B cell (primary cell): ENCODE data around the gene JPT1. TPM values are rescaled to one million over a fixed set of nuclear protein-coding genes. Genes with fewer than 3 reads are reported as not detected.

Experiments
- ATAC-seq: fragments of 200-7000 bp; cut with Tn5 transposase; one replicate; pipeline ENCODE4 v1.10.0; 2021; ENCODE audit warnings: low read depth, mild to moderate bottlenecking, moderate number of reproducible peaks, moderate library complexity
- CTCF ChIA-PET: fragments of 350-600 bp; sonication (Branson Sonifier 250); formaldehyde crosslinking; loops from one replicate; lab custom pipeline; 2021; ENCODE audit warnings: antibody characterized with exemption, inconsistent platforms; lab: Charles Lee
- POLR2A ChIA-PET: fragments of 350-600 bp; sonication (Branson Sonifier 250); formaldehyde crosslinking; loops from one replicate; lab custom pipeline; 2021; ENCODE audit warnings: antibody characterized with exemption; lab: Charles Lee
- DNase-seq: peaks from one replicate; pipeline ENCODE4 v3.0.0; 2013
- H2AFZ ChIP-seq: 2 replicates; pipeline ENCODE4 v1.6.1; 2012; ENCODE audit warnings: mild to moderate bottlenecking, low read depth, low read length; ENCODE audit not compliant: insufficient read depth, poor library complexity, severe bottlenecking
- H3K27ac ChIP-seq, 2 donors: 1 replicate in 1 of 2; 2 replicates in 1 of 2; pipeline ENCODE4 v1.5.1; 2012 to 2013; ENCODE audit warnings: low read length in 2 of 2, mild to moderate bottlenecking in 2 of 2, moderate library complexity in 1 of 2
- H3K27me3 ChIP-seq, 4 experiments: fragments of 200-600 bp in 1 of 4; sonication (generic) in 1 of 4; replicated peaks in 1 of 4; 1 replicate in 2 of 4; 2 replicates in 2 of 4; pipeline versions ENCODE4 v1.6.1 to v1.7.0; 2013 to 2016; ENCODE audit warnings: low read length in 3 of 4, mild to moderate bottlenecking in 2 of 4, mixed read lengths in 1 of 4, moderate library complexity in 1 of 4; ENCODE audit not compliant: insufficient read depth in 4 of 4, control insufficient read depth in 3 of 4; ENCODE audit errors: control extremely low read depth in 1 of 4
- H3K36me3 ChIP-seq, 2 experiments: replicated peaks in 1 of 2; 1 replicate in 1 of 2; 2 replicates in 1 of 2; pipeline versions ENCODE4 v1.6.1 to v1.7.1; 2013; ENCODE audit warnings: low read length in 1 of 2; ENCODE audit not compliant: insufficient read depth in 2 of 2, control insufficient read depth in 1 of 2; ENCODE audit errors: control extremely low read depth in 1 of 2, extremely low read depth in 1 of 2
- H3K4me1 ChIP-seq, 2 donors: fragments of 200-600 bp in 1 of 2; sonication (generic) in 1 of 2; 1 replicate in 1 of 2; 2 replicates in 1 of 2; pipeline versions ENCODE4 v1.5.1 to v1.6.1; 2013 to 2017; ENCODE audit warnings: low read length in 2 of 2; ENCODE audit not compliant: control insufficient read depth in 2 of 2, insufficient read depth in 2 of 2
- H3K4me2 ChIP-seq: replicated peaks from 2 replicates; pipeline ENCODE3; 2012; ENCODE audit warnings: mild to moderate bottlenecking, low read depth, low read length; ENCODE audit not compliant: poor library complexity, severe bottlenecking
- H3K4me3 ChIP-seq, 5 experiments: fragments of 200-600 bp in 1 of 5; sonication (generic) in 1 of 5; 1 replicate in 3 of 5; 2 replicates in 2 of 5; pipeline versions ENCODE4 v1.5.1 to v1.7.0; 2011 to 2016; ENCODE audit warnings: low read length in 4 of 5, mild to moderate bottlenecking in 4 of 5, low read depth in 2 of 5, control low read depth in 1 of 5, moderate library complexity in 1 of 5; ENCODE audit not compliant: insufficient read depth in 1 of 5; ENCODE audit errors: control extremely low read depth in 1 of 5, extremely low read depth in 1 of 5
- H3K79me2 ChIP-seq: fragments of 200-600 bp; sonication (generic); one replicate; pipeline ENCODE4 v1.6.0; 2016; ENCODE audit warnings: low read length; ENCODE audit not compliant: control insufficient read depth, insufficient read depth
- H3K9ac ChIP-seq: fragments of 200-600 bp; sonication (generic); 2 replicates; pipeline ENCODE4 v1.6.1; 2017; ENCODE audit warnings: mild to moderate bottlenecking, low read length, moderate library complexity
- H3K9me3 ChIP-seq, 3 donors: one replicate each; pipeline versions ENCODE4 v1.6.1 to v1.7.1; 2013; ENCODE audit warnings: low read length in 2 of 3; ENCODE audit not compliant: control insufficient read depth in 2 of 3, insufficient read depth in 1 of 3; ENCODE audit errors: control extremely low read depth in 1 of 3
- H4K20me1 ChIP-seq: 2 replicates; pipeline ENCODE4 v1.6.0; 2012; ENCODE audit warnings: mild to moderate bottlenecking, low read length; ENCODE audit not compliant: insufficient read depth, control insufficient read depth, poor library complexity, severe bottlenecking
- H3K27ac Mint-ChIP-seq: one replicate; pipeline ENCODE4 v1.8.0; 2021; ENCODE audit warnings: mixed read lengths
- H3K27me3 Mint-ChIP-seq: one replicate; pipeline ENCODE4 v1.8.0; 2021; ENCODE audit warnings: mixed read lengths
- H3K4me1 Mint-ChIP-seq: one replicate; pipeline ENCODE4 v1.8.0; 2021; ENCODE audit warnings: mixed read lengths
- H3K4me3 Mint-ChIP-seq: one replicate; pipeline ENCODE4 v1.8.0; 2021; ENCODE audit warnings: mixed read lengths
- H3K9me3 Mint-ChIP-seq: one replicate; pipeline ENCODE4 v1.8.0; 2022; ENCODE audit warnings: mixed read lengths; ENCODE audit not compliant: insufficient read depth
- CTCF ChIP-seq: fragments of 200-600 bp; IDR thresholded peaks from one replicate; pipeline ENCODE4 v1.8.0; 2022; ENCODE audit warnings: antibody characterized with exemption, mild to moderate bottlenecking
- EZH2 ChIP-seq: IDR thresholded peaks from 2 replicates; pipeline ENCODE4 v1.6.1; 2012; ENCODE audit warnings: borderline replicate concordance, low read depth, mild to moderate bottlenecking, moderate library complexity, low read length; ENCODE audit not compliant: insufficient read depth, poor library complexity, severe bottlenecking
- WGBS: methylation state at CpG from one replicate; pipeline ENCODE4 v1.1.5; 2013; ENCODE audit warnings: missing lambda C conversion rate; ENCODE audit not compliant: insufficient coverage; 5-methylcytosine and 5-hydroxymethylcytosine counted together
- intact Hi-C: fragments of 100-400 bp; cut with micrococcal nuclease; formaldehyde crosslinking; loops from one replicate; pipeline ENCODE4 v1.10.0; 2022
- polyA plus RNA-seq: library from polyadenylated mRNA; depleted of rRNA; stranded (reverse); fragments of >200 nt; gene quantifications from 2 replicates; pipeline ENCODE4 v1.2.3, GENCODE V29; 2012
- total RNA-seq, 2 donors: library from RNA; stranded (reverse); fragments of 120-200 nt in 1 of 2; gene quantifications; 1 replicate in 1 of 2; 2 replicates in 1 of 2; pipeline versions ENCODE4 v1.2.3 to v1.2.4, GENCODE V29; 2013 to 2022

JPT1 gene
- total and polyA plus RNA-seq, 2 donors (not counting 1 experiment from before 2014, with no cell fraction given) = 34.8 to 37.6 TPM

- Histone ChIP-seq H3K9me3 (no peaks in the 10 kb centered on the region), H3K9ac (no peak overlapping the region), H2AFZ (no peak overlapping the region), H3K4me2 (no peak overlapping the region), H3K27me3 (no peaks in the 10 kb centered on the region), H3K79me2 (peaks cover 99% of the 10 kb centered on the region), H3K4me1 (peaks cover 15 to 18% of the 10 kb centered on the region in 2 donors), H3K27ac (no peak overlapping the region), H3K36me3 (peaks cover 7 to 62% of the 10 kb centered on the region in 2 experiments), H4K20me1 (peaks cover 20% of the 10 kb centered on the region), H3K4me3 (no peak overlapping the region)
- no peaks in the 10 kb centered on the region for H3K27me3 Mint-ChIP-seq
- H3K27ac Mint-ChIP-seq = no peak overlapping the region
- 83% methylated on average over 2 of the region's 5 CpGs for WGBS
- ChIA-PET CTCF (interaction anchor here (0.9 to 16.4 kb wide), 2 partner anchors 62 to 94 kb away, joined by 3 to 373 read pairs; partner anchors contain the start of genes ARMC7 and MIF4GD), POLR2A (interaction anchor here (0.9 to 1.0 kb wide), 3 partner anchors 13 to 63 kb away, joined by 3 read pairs; no protein-coding TSS in a partner anchor)
- ATAC-seq (no peak), DNase-seq (no peak)
- no peak overlapping the region for H3K4me3 Mint-ChIP-seq
- H3K9me3 Mint-ChIP-seq = no peaks in the 10 kb centered on the region
- TF ChIP-seq EZH2 = no peak
- TF ChIP-seq CTCF = no peak
- intact Hi-C loops = no loop called here
- H3K4me1 Mint-ChIP-seq = peaks cover 23% of the 10 kb centered on the region
These were observed 22.3 kb upstream of the JPT1 start for GRCh38 chr17:75176625-75177024.

GRCh38 chr17:75174996-75175395 lies 20.7 kb upstream of the JPT1 start:
- TF ChIP-seq EZH2 (no peak), CTCF (no peak)
- Mint-ChIP-seq H3K27ac (no peak overlapping the region), H3K27me3 (no peaks in the 10 kb centered on the region), H3K4me3 (no peak overlapping the region), H3K9me3 (no peaks in the 10 kb centered on the region), H3K4me1 (peaks cover 16% of the 10 kb centered on the region)
- CTCF ChIA-PET = interaction anchor here (1.3 to 16.4 kb wide), 4 partner anchors 61 to 251 kb away, joined by 3 to 373 read pairs (median 8); partner anchors contain the start of genes ARMC7 and OTOP2
- H3K4me2 ChIP-seq = no peak overlapping the region
- H3K36me3 ChIP-seq = peaks cover 7 to 64% of the 10 kb centered on the region in 2 experiments
- H3K4me1 ChIP-seq = peaks cover 6 to 8% of the 10 kb centered on the region in 2 donors
- H3K9ac ChIP-seq = no peak overlapping the region
- H3K27me3 ChIP-seq = no peaks in the 10 kb centered on the region
- no peak overlapping the region for H2AFZ ChIP-seq
- DNase-seq = no peak
- peaks cover 20% of the 10 kb centered on the region for H4K20me1 ChIP-seq
- 97% methylated on average over 6 of the region's 11 CpGs for WGBS
- ATAC-seq = no peak
- H3K4me3 ChIP-seq = no peak overlapping the region
- no peaks in the 10 kb centered on the region for H3K9me3 ChIP-seq
- no peak overlapping the region for H3K27ac ChIP-seq
- H3K79me2 ChIP-seq = peaks cover 100% of the 10 kb centered on the region
- POLR2A ChIA-PET = no interaction called here
- intact Hi-C loops = no loop called here
